Neural progenitor cell (in vitro differentiated cells): ENCODE data around the gene CLEC4F.

Source experiments
- CTCF ChIP-seq: fragments of 200-600 bp; sonication (generic); IDR thresholded peaks from 2 replicates; pipeline ENCODE4 v1.5.1; 2017; ENCODE audit warnings: antibody characterized with exemption, mild to moderate bottlenecking
- EZH2 ChIP-seq: fragments of 200-600 bp; sonication (generic); IDR thresholded peaks from 2 replicates; pipeline ENCODE4 v1.6.1; 2017; ENCODE audit warnings: antibody characterized with exemption, mild to moderate bottlenecking, moderate library complexity

GRCh38 chr2:70767699-70768589 lies 52.5 kb downstream of the CLEC4F start, which contains the start of gene ADD2:
- TF ChIP-seq CTCF = peak; percentile 59
- TF ChIP-seq EZH2 = peak; percentile 44
